Adrenal gland (tissue), 12 donors: ENCODE results near the gene RGS7. TPM values are rescaled to one million over a fixed set of nuclear protein-coding genes. Genes with fewer than 3 reads are reported as not detected.

ENCODE experiments used
- DNase-seq, 7 donors: peaks; one replicate each; pipeline ENCODE4 v3.0.0-alpha.2; 2019 to 2020
- H3K27ac ChIP-seq, 5 donors: fragments of 200-600 bp; sonication (generic) in 4 of 5; 1 replicate in 3 of 5; 2 replicates in 2 of 5; pipeline versions ENCODE4 v1.5.1 to v1.8.0; 2016 to 2020; ENCODE audit warnings: mild to moderate bottlenecking in 1 of 5
- H3K27me3 ChIP-seq: fragments of 200-600 bp; 2 replicates; pipeline ENCODE4 v1.8.0; 2021
- H3K36me3 ChIP-seq, 2 donors: fragments of 200-600 bp; replicated peaks in 1 of 2; 1 replicate in 1 of 2; 2 replicates in 1 of 2; pipeline versions ENCODE4 v1.5.1 to v1.8.0; 2018 to 2022
- H3K4me1 ChIP-seq, 2 donors: fragments of 200-600 bp; replicated peaks in 1 of 2; 1 replicate in 1 of 2; 2 replicates in 1 of 2; pipeline versions ENCODE4 v1.5.1 to v1.8.0; 2018 to 2021
- H3K4me3 ChIP-seq, 4 donors: fragments of 200-600 bp; sonication (generic) in 3 of 4; one replicate each; pipeline ENCODE4 v1.5.1; 2016 to 2018
- H3K9me3 ChIP-seq, 3 donors: fragments of 200-600 bp; sonication (generic) in 1 of 3; replicated peaks in 1 of 3; 1 replicate in 2 of 3; 2 replicates in 1 of 3; pipeline versions ENCODE4 v1.5.1 to v1.8.0; 2016 to 2021
- CTCF ChIP-seq, 6 experiments: fragments of 450-650 bp in 4 of 6; fragments of 200-600 bp in 2 of 6; sonication (generic) in 1 of 6; IDR thresholded peaks; 1 replicate in 5 of 6; 2 replicates in 1 of 6; pipeline versions ENCODE4 v1.5.1 to v1.8.0; 2016 to 2021; ENCODE audit warnings: antibody characterized with exemption in 6 of 6, mild to moderate bottlenecking in 2 of 6, moderate library complexity in 1 of 6
- POLR2A ChIP-seq, 2 donors: fragments of 450-650 bp; IDR thresholded peaks; one replicate each; pipeline ENCODE4 v1.6.1; 2017; ENCODE audit warnings: antibody characterized with exemption in 2 of 2, mild to moderate bottlenecking in 2 of 2, moderate library complexity in 1 of 2
- WGBS, 4 donors: extraction: QIAGEN DNeasy Blood & Tissue Kit in 2 of 4; methylation state at CpG; one replicate each; pipeline versions ENCODE4 v1.1.5 to v1.1.7; 2013 to 2017; 5-methylcytosine and 5-hydroxymethylcytosine counted together
- intact Hi-C, 2 donors: fragments of 100-400 bp; cut with DNase I; formaldehyde crosslinking; loops; one replicate each; pipeline versions ENCODE4 v1.14.1 to v1.15.0; 2022 to 2023
- polyA plus RNA-seq, 3 donors: library from polyadenylated mRNA; stranded (reverse); fragments of 200-250 nt in 2 of 3; fragments of 350-450 nt in 1 of 3; fragmentation: Illumina TruSeq in 1 of 3; extraction: RNeasy Lipid Tissue Mini Kit (QIAGEN cat#74804) in 1 of 3; gene quantifications; one replicate each; pipeline ENCODE4 v1.2.3, GENCODE V29; 2013 to 2014
- total RNA-seq, 9 donors: library from RNA; depleted of rRNA in 4 of 9; stranded (reverse); fragments of >200 nt in 4 of 9; fragments of 120-200 nt in 1 of 9; fragmentation: NEBNext Ultra II Directional in 1 of 9; extraction: Animal tissue kit (Norgen Biotek cat#: 25700) in 1 of 9; gene quantifications; one replicate each; pipeline versions ENCODE4 v1.1.0 to v1.2.4, GENCODE V29; 2013 to 2023
- donor health status: healthy with polysubstance abuse.
- donor health status: Bipolar disorder and iron deficiency.
- donor health status: DM: yes; HTN: yes; CAD: no.
- donor health status: DM: no; HTN: no; CAD: no.
- donor health status: DM: no; HTN: no; CAD: no.
- donor health status: DM: yes; HTN: yes; CAD: no.

RGS7 gene
- total and polyA plus RNA-seq, 12 donors = 1.1 to 6.1 (median 3.0) TPM

GRCh38 chr1:240946926-240947325 lies 410.1 kb downstream of the RGS7 start:
- Histone ChIP-seq H3K9me3 (no peaks in the 10 kb centered on the region), H3K27me3 (no peaks in the 10 kb centered on the region), H3K27ac (no peak overlapping the region), H3K4me1 (no peaks in the 10 kb centered on the region), H3K36me3 (no peaks in the 10 kb centered on the region), H3K4me3 (no peak overlapping the region)
- intact Hi-C loops = no loop called here
- 77 to 86% (median 81%) methylated on average over 2 of the region's 2 CpGs for WGBS, 4 donors
- TF ChIP-seq POLR2A (IDR thresholded peaks at IDR 0.05) (no peak), CTCF (IDR thresholded peaks at IDR 0.05) (peak; percentile 26 to 50 (median 44))
- peak in 6 of 7 donors; percentile 26 to 60 (median 34) for DNase-seq

GRCh38 chr1:240942901-240943300 lies 414.1 kb downstream of the RGS7 start:
- 90 to 95% (median 92%) methylated on average over 4 of the region's 4 CpGs for WGBS, 4 donors
- Histone ChIP-seq H3K27ac (no peak overlapping the region), H3K36me3 (no peaks in the 10 kb centered on the region), H3K27me3 (no peaks in the 10 kb centered on the region), H3K9me3 (no peaks in the 10 kb centered on the region), H3K4me3 (no peak overlapping the region), H3K4me1 (no peaks in the 10 kb centered on the region)
- intact Hi-C loops = loop anchor here in 1 of 2 donors (5.0 kb wide), 1 partner anchor 211 kb away; no protein-coding TSS in a partner anchor
- TF ChIP-seq CTCF (IDR thresholded peaks at IDR 0.05) = no peak
- TF ChIP-seq POLR2A (IDR thresholded peaks at IDR 0.05) = no peak
- DNase-seq = no peak

GRCh38 chr1:240941701-240942370 lies 415.2 kb downstream of the RGS7 start:
- DNase-seq = no peak
- Histone ChIP-seq H3K27ac (no peak overlapping the region), H3K36me3 (no peaks in the 10 kb centered on the region), H3K4me3 (no peak overlapping the region), H3K27me3 (no peaks in the 10 kb centered on the region), H3K9me3 (peaks cover 0 to 2% (median 0%) of the 10 kb centered on the region in 3 donors), H3K4me1 (no peaks in the 10 kb centered on the region)
- no peak for TF ChIP-seq CTCF (IDR thresholded peaks at IDR 0.05)
- TF ChIP-seq POLR2A (IDR thresholded peaks at IDR 0.05) = no peak
- 80 to 86% (median 82%) methylated on average over 12 of the region's 12 CpGs for WGBS, 4 donors
- intact Hi-C loops = loop anchor here in 1 of 2 donors (5.0 kb wide), 1 partner anchor 210 kb away; no protein-coding TSS in a partner anchor

GRCh38 chr1:240936911-240937668 lies 419.9 kb downstream of the RGS7 start:
- Histone ChIP-seq H3K4me3 (no peak overlapping the region), H3K27me3 (no peaks in the 10 kb centered on the region), H3K9me3 (peaks cover 0 to 5% (median 0%) of the 10 kb centered on the region in 3 donors), H3K36me3 (no peaks in the 10 kb centered on the region), H3K4me1 (no peaks in the 10 kb centered on the region), H3K27ac (no peak overlapping the region)
- DNase-seq = no peak
- intact Hi-C loops = no loop called here
- 93 to 95% (median 94%) methylated on average over 11 of the region's 11 CpGs for WGBS, 4 donors
- TF ChIP-seq CTCF (IDR thresholded peaks at IDR 0.05) (no peak), POLR2A (IDR thresholded peaks at IDR 0.05) (no peak)
